HCT116 (cell line): ENCODE results near the gene ATP8B4. TPM values are rescaled to one million over a fixed set of nuclear protein-coding genes. Genes with fewer than 3 reads are reported as not detected.

Experiments
- ATAC-seq: fragments of 200-7000 bp; cut with Tn5 transposase; 2 replicates; pipeline ENCODE4 v1.9.1; 2020; ENCODE audit warnings: mild to moderate bottlenecking, moderate library complexity
- BruUV-seq: library from RNA; stranded (reverse); fragments of 400-500 nt; replicated peaks from 2 replicates; lab custom pipeline; 2021; lab: Mats Ljungman, UMichigan
- CTCF ChIA-PET: fragments of 300-600 bp; sonication (Branson Sonifier 250); formaldehyde crosslinking; loops from one replicate; lab custom pipeline; 2021; ENCODE audit warnings: antibody characterized with exemption; lab: Charles Lee
- POLR2A ChIA-PET: fragments of 300-600, 350-600 bp; sonication (Branson Sonifier 250); formaldehyde crosslinking; loops from one replicate; lab custom pipeline; 2021; ENCODE audit warnings: antibody characterized with exemption; lab: Charles Lee
- RAD21 ChIA-PET, 2 experiments: fragments of 300-600 bp; sonication (Branson Sonifier 250); formaldehyde crosslinking; loops; one replicate each; lab custom pipeline; 2023; ENCODE audit warnings: low total read pairs in 2 of 2; ENCODE audit not compliant: uncharacterized antibody in 2 of 2, unreplicated experiment in 2 of 2, low non-redundant PET in 1 of 2; lab: Charles Lee
- DNase-seq: peaks from one replicate; pipeline ENCODE4 v3.0.0-alpha.2; 2010; ENCODE audit warnings: low read depth, low spot score
- H2AFZ ChIP-seq: fragments of 200-600 bp; shearing (Covaris generic), sonication (generic); 2 replicates; pipeline ENCODE4 v1.6.1; 2017; ENCODE audit warnings: low read depth, mixed run types, mixed read lengths, antibody characterized with exemption, low read length; ENCODE audit not compliant: poor library complexity, severe bottlenecking
- H3K27ac ChIP-seq: 2 replicates; pipeline ENCODE4 v1.5.1; 2012; ENCODE audit warnings: low read depth, low read length
- H3K27me3 ChIP-seq: fragments of 200-600 bp; sonication (generic); 2 replicates; pipeline ENCODE4 v1.6.1; 2016; ENCODE audit warnings: mixed run types, low read length, mixed read lengths; ENCODE audit not compliant: insufficient read depth
- H3K36me3 ChIP-seq, 2 experiments: fragments of 200-500 bp in 1 of 2; fragments of 200-600 bp in 1 of 2; sonication (Bioruptor generic) in 1 of 2; sonication (generic) in 1 of 2; 2 replicates each; pipeline versions ENCODE4 v1.5.1 to v1.6.1; 2014 to 2016; ENCODE audit warnings: low read length in 2 of 2, inconsistent platforms in 1 of 2, mixed read lengths in 1 of 2, mixed run types in 1 of 2; ENCODE audit not compliant: insufficient read depth in 2 of 2, control insufficient read depth in 1 of 2
- H3K4me1 ChIP-seq, 2 experiments: fragments of 200-600 bp in 1 of 2; sonication (generic) in 1 of 2; 2 replicates each; pipeline versions ENCODE4 v1.5.1 to v1.6.1; 2012 to 2017; ENCODE audit warnings: low read length in 2 of 2, inconsistent platforms in 1 of 2, mild to moderate bottlenecking in 1 of 2, mixed read lengths in 1 of 2, mixed run types in 1 of 2, moderate library complexity in 1 of 2; ENCODE audit not compliant: insufficient read depth in 2 of 2, control insufficient read depth in 1 of 2
- H3K4me2 ChIP-seq: fragments of 200-600 bp; sonication (generic); 2 replicates; pipeline ENCODE4 v1.6.1; 2017; ENCODE audit warnings: mixed run types, low read length, mixed read lengths
- H3K4me3 ChIP-seq, 2 experiments: fragments of 200-600 bp in 1 of 2; sonication (generic) in 1 of 2; replicated peaks in 1 of 2; 2 replicates each; pipeline ENCODE4 v1.5.1; 2011 to 2016; ENCODE audit warnings: low read length in 2 of 2, control low read depth in 1 of 2, low read depth in 1 of 2, mild to moderate bottlenecking in 1 of 2, mixed read lengths in 1 of 2, mixed run types in 1 of 2
- H3K79me2 ChIP-seq: fragments of 200-600 bp; sonication (generic); 2 replicates; pipeline ENCODE4 v1.6.1; 2017; ENCODE audit warnings: mild to moderate bottlenecking, mixed run types, low read length, moderate library complexity, mixed read lengths; ENCODE audit not compliant: insufficient read depth
- H3K9ac ChIP-seq: fragments of 200-600 bp; sonication (generic); 2 replicates; pipeline ENCODE4 v1.6.1; 2016; ENCODE audit warnings: low read length, mixed read lengths
- H3K9me2 ChIP-seq: fragments of 200-600 bp; sonication (generic), shearing (Covaris generic); 2 replicates; pipeline ENCODE4 v1.6.1; 2017; ENCODE audit warnings: mixed run types, mild to moderate bottlenecking, moderate library complexity; ENCODE audit not compliant: insufficient read depth
- H3K9me3 ChIP-seq, 2 experiments: fragments of 200-500 bp in 1 of 2; fragments of 200-600 bp in 1 of 2; sonication (Bioruptor generic) in 1 of 2; sonication (generic) in 1 of 2; 2 replicates each; pipeline ENCODE4 v1.6.1; 2014 to 2017; ENCODE audit warnings: low read length in 2 of 2, mixed read lengths in 2 of 2, inconsistent platforms in 1 of 2, low read depth in 1 of 2, mild to moderate bottlenecking in 1 of 2, mixed run types in 1 of 2, moderate library complexity in 1 of 2; ENCODE audit not compliant: control insufficient read depth in 1 of 2, insufficient read depth in 1 of 2
- H4K20me1 ChIP-seq: fragments of 200-600 bp; sonication (generic), shearing (Covaris generic); 2 replicates; pipeline ENCODE4 v1.6.1; 2017; ENCODE audit warnings: mixed run types, mild to moderate bottlenecking, moderate library complexity; ENCODE audit not compliant: insufficient read depth
- ATF3 ChIP-seq: IDR thresholded peaks from 2 replicates; pipeline ENCODE4 v1.6.1; 2012
- CTCF ChIP-seq, 3 experiments: fragments of 200-600 bp in 1 of 3; sonication (generic) in 1 of 3; IDR thresholded peaks in 2 of 3; conservative IDR thresholded peaks in 1 of 3; 2 replicates each; pipeline ENCODE4 v1.5.1; 2012 to 2017; ENCODE audit warnings: low read depth in 2 of 3, low read length in 2 of 3, antibody characterized with exemption in 1 of 3, borderline replicate concordance in 1 of 3, control low read depth in 1 of 3, mild to moderate bottlenecking in 1 of 3, mixed read lengths in 1 of 3, mixed run types in 1 of 3, moderate library complexity in 1 of 3; ENCODE audit not compliant: insufficient read depth in 1 of 3
- EGR1 ChIP-seq: IDR thresholded peaks from 2 replicates; pipeline ENCODE4 v1.6.1; 2012; ENCODE audit warnings: low read depth
- EZH2 ChIP-seq: fragments of 200-600 bp; sonication (generic); IDR thresholded peaks from 2 replicates; pipeline ENCODE4 v1.6.1; 2017; ENCODE audit warnings: antibody characterized with exemption, mixed run types
- FOSL1 ChIP-seq: IDR thresholded peaks from 2 replicates; pipeline ENCODE4 v1.6.1; 2012; ENCODE audit warnings: low read depth
- JUND ChIP-seq: IDR thresholded peaks from 2 replicates; pipeline ENCODE4 v1.6.1; 2012
- MAX ChIP-seq: IDR thresholded peaks from 2 replicates; pipeline ENCODE4 v1.6.1; 2012
- POLR2AphosphoS5 ChIP-seq: IDR thresholded peaks from 2 replicates; pipeline ENCODE4 v1.6.1; 2011; ENCODE audit warnings: mild to moderate bottlenecking, low read depth, low read length, moderate library complexity
- REST ChIP-seq: IDR thresholded peaks from 2 replicates; pipeline ENCODE4 v1.6.1; 2012; ENCODE audit warnings: low read depth
- ZFX ChIP-seq: fragments of 450-650 bp; IDR thresholded peaks from 2 replicates; pipeline ENCODE4 v1.6.1; 2017
- intact Hi-C: fragments of 100-400 bp; cut with micrococcal nuclease; formaldehyde crosslinking; loops from 2 replicates; pipeline ENCODE4 v1.10.0; 2022
- total RNA-seq: library from RNA; stranded (reverse); gene quantifications from one replicate; pipeline ENCODE4 v1.2.1, GENCODE V29; 2021; ENCODE audit not compliant: unreplicated experiment

ATP8B4 gene
- total RNA-seq, 1 experiment from 2014 or later = 0.25 TPM

GRCh38 chr15:50120729-50121128 lies 1.7 kb upstream of the ATP8B4 start (continued):
- TF ChIP-seq REST = no peak
- TF ChIP-seq MAX = no peak

GRCh38 chr15:50117431-50118027 lies 1.5 kb downstream of the ATP8B4 start:
- Histone ChIP-seq H3K4me3 (no peak overlapping the region), H2AFZ (no peak overlapping the region), H3K79me2 (no peaks in the 10 kb centered on the region), H3K36me3 (no peaks in the 10 kb centered on the region), H3K27me3 (no peaks in the 10 kb centered on the region), H3K4me2 (no peak overlapping the region), H3K9ac (no peak overlapping the region), H4K20me1 (no peaks in the 10 kb centered on the region), H3K27ac (no peak overlapping the region), H3K9me3 (no peaks in the 10 kb centered on the region), H3K9me2 (no peaks in the 10 kb centered on the region), H3K4me1 (no peaks in the 10 kb centered on the region)
- POLR2A ChIA-PET = no interaction called here
- ATAC-seq (no peak), DNase-seq (no peak)
- BruUV-seq = no TSS peak
- RAD21 ChIA-PET = no interaction called here
- CTCF ChIA-PET = no interaction called here
- intact Hi-C loops = no loop called here
- TF ChIP-seq FOSL1 = no peak
- no peak for TF ChIP-seq EGR1
- TF ChIP-seq JUND = no peak
- no peak for TF ChIP-seq REST
- TF ChIP-seq ATF3 = no peak
- no peak for TF ChIP-seq MAX
- no peak for TF ChIP-seq CTCF (IDR thresholded peaks at IDR 0.05 in 2 of 3, conservative IDR thresholded peaks at IDR 0.05 in 1 of 3; ENCODE audit: borderline replicate concordance in 1 of 3, insufficient read depth in 1 of 3, low read depth in 2 of 3, low read length in 2 of 3)
- TF ChIP-seq EZH2 = no peak
- TF ChIP-seq POLR2AphosphoS5 = no peak
- no peak for TF ChIP-seq ZFX
